Coronary artery (tissue), 2 donors: ENCODE results near the gene MDM2.
A peak's percentile ranks its signal among the peaks of the same experiment; 100 is the strongest.

Source experiments
- DNase-seq: peaks from one replicate; pipeline ENCODE4 v3.0.0-alpha.2; 2017; ENCODE audit warnings: low spot score
- H3K27ac ChIP-seq, 2 donors: fragments of 200-600 bp; sonication (generic); one replicate each; pipeline ENCODE4 v1.5.1; 2016 to 2019
- H3K4me3 ChIP-seq: fragments of 200-600 bp; sonication (generic); 2 replicates; pipeline ENCODE4 v1.5.1; 2016; ENCODE audit warnings: mild to moderate bottlenecking, moderate library complexity
- TF ChIP-seq, protein P1 (sequence below): fragments of 200-600 bp; sonication (generic); IDR thresholded peaks from one replicate; pipeline ENCODE4 v1.5.1; 2019; ENCODE audit warnings: antibody characterized with exemption

The MDM2 gene

GRCh38 chr12:68807576-68808387 lies at the start of gene MDM2:
Gene MDM2 (plus strand): TSS chr12:68808177. CDS start chr12:68808478, 301 bp downstream.
- TF ChIP-seq, protein P1, sequence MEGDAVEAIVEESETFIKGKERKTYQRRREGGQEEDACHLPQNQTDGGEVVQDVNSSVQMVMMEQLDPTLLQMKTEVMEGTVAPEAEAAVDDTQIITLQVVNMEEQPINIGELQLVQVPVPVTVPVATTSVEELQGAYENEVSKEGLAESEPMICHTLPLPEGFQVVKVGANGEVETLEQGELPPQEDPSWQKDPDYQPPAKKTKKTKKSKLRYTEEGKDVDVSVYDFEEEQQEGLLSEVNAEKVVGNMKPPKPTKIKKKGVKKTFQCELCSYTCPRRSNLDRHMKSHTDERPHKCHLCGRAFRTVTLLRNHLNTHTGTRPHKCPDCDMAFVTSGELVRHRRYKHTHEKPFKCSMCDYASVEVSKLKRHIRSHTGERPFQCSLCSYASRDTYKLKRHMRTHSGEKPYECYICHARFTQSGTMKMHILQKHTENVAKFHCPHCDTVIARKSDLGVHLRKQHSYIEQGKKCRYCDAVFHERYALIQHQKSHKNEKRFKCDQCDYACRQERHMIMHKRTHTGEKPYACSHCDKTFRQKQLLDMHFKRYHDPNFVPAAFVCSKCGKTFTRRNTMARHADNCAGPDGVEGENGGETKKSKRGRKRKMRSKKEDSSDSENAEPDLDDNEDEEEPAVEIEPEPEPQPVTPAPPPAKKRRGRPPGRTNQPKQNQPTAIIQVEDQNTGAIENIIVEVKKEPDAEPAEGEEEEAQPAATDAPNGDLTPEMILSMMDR = peak; percentile 89
- peak within 1 kb of the TSS; percentile 97 to 98 for H3K27ac ChIP-seq
- peak within 1 kb of the TSS; percentile 93 for H3K4me3 ChIP-seq
- DNase-seq = peak; percentile 95

DNA sequence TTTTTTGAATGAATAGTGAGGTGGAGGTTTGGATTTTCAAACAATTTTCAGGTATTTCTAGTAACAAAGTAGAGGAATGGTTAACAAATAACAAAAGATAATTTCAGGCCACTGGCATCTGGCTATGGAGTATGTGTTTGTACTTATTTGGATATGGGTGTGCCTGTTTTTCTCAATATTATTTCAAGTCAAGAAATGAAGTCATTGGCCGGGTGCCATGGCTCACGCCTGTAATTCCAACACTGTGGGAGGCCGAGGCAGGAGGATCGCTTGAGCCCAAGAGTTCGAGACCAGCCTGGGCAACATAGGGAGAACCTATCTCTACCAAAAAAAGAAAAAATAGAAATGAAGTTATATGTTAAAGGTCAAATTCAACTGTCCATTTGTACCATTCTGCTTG lies 48.1 kb upstream of the MDM2 start:
- TF ChIP-seq, protein P1 = no peak
- DNase-seq = no peak
- Histone ChIP-seq H3K4me3 (no peak overlapping the region), H3K27ac (no peak overlapping the region)

DNA sequence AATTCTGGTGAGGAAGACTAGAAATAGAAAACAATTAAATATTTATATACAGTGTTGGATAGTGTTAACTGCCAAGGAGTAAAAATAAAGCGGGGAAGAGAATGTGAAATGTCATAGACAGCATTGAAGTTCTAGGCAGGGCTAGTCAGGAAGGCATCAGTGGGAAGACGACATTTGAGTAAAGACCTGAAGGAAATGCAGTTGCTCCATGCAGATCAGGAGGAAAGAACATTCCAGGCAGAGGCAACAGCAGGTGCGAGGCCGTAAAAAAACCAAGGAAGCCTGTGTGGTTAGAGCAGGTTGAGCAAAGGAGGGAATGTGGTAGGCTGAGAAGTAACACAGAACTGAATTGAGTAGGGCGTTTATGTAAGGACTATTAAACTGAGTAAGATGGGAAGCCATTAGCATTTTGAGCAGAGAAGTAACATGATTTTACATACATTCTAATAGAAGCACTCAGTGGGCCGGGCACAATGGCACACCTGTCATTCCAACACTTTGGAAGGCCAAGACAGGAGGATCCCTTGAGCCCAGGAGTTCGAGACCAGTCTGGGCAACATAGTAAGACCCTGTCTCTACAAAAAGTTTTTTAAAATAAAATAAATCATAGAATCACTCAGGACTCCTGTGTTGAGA lies 47.1 kb upstream of the MDM2 start:
- Histone ChIP-seq H3K27ac (no peak overlapping the region), H3K4me3 (no peak overlapping the region)
- TF ChIP-seq, protein P1 = no peak
- DNase-seq = no peak

- TF ChIP-seq, protein P1 = no peak
- DNase-seq = no peak
- Histone ChIP-seq H3K27ac (no peak overlapping the region), H3K4me3 (no peak overlapping the region)
Observed at GRCh38 chr12:68761442-68761812, 46.5 kb upstream of the MDM2 start.

DNA sequence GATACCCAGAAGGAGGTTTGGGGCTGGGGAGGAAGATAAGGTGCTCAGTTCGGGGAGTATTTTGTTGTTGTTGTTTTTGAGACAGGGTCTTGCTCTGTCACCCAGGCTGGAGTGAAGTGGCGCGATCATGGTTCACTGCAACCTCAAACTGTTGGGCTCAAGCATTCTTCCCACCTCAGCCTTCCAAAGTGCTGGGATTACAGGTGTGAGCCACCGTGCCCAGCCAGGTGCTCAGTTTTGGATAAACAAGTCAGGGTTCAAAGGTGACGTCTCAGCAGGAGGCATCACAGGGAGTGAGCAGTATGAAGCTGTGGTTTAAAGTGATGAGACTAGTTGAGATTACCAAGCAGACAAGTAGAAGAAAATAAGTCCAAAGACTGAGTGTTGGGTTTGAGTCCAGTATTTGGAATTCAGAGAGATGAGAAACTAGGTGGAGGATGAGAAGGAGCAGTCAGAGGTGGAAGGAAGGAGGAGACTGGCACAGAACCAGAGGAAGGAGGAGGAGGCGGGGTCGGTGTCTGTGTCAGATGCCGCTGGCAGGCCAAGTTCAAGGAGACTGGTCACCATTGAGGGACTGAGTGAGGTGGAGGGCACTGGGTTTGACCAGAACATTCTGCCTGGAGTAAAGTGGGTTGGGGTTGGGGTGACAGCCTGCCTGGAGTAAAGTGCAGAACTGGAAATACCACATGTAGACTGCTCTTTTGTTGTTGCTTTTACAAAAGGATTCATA lies 45.9 kb upstream of the MDM2 start:
- TF ChIP-seq, protein P1 = no peak
- DNase-seq = no peak

GRCh38 chr12:68762691-68763090 lies 45.3 kb upstream of the MDM2 start:
- no peak for DNase-seq
- TF ChIP-seq, protein P1 = no peak
- no peak overlapping the region for H3K4me3 ChIP-seq

More for the DNA sequence above, 45.9 kb upstream of the MDM2 start:
- Histone ChIP-seq H3K4me3 (no peak overlapping the region), H3K27ac (no peak overlapping the region)

More at GRCh38 chr12:68762691-68763090, 45.3 kb upstream of the MDM2 start:
- no peak overlapping the region for H3K27ac ChIP-seq
